DMS114 treated with DMSO at 0.1 percent for 48 hours (cell line): ENCODE data around the gene HNRNPLL.
"Not testable (repeated sequence)": the region's sequence is repeated elsewhere in the genome, so short reads cannot be mapped to it uniquely, and the experiment has no call there.

Source experiments
- DNase-seq: peaks from one replicate; lab custom pipeline; 2025; ENCODE audit not compliant: unreplicated experiment; lab: John Stamatoyannopoulos, UW

The HNRNPLL gene

GRCh38 chr2:38602732-38603401 is at the start of gene HNRNPLL:
HNRNPLL (minus strand) TSS chr2:38602928; CDS start chr2:38602626, 302 bp downstream.
- peak; percentile 91 for DNase-seq

- DNase-seq, result no peak
Measured at GRCh38 chr2:38650717-38651116, 48.0 kb upstream of the HNRNPLL start.

GRCh38 chr2:38650012-38650411 is 47.3 kb upstream of the HNRNPLL start:
- DNase-seq, result no peak

GRCh38 chr2:38649176-38649728 is 46.5 kb upstream of the HNRNPLL start:
- DNase-seq, result no peak

GRCh38 chr2:38648107-38648761 is 45.5 kb upstream of the HNRNPLL start:
- DNase-seq, result no peak

GRCh38 chr2:38643683-38644511 is 41.2 kb upstream of the HNRNPLL start:
- DNase-seq, result not testable (repeated sequence)

GRCh38 chr2:38643021-38643671 is 40.4 kb upstream of the HNRNPLL start:
- no peak for DNase-seq

GRCh38 chr2:38642373-38643017 is 39.8 kb upstream of the HNRNPLL start:
- DNase-seq, result not testable (repeated sequence)

GRCh38 chr2:38636069-38636468 is 33.3 kb upstream of the HNRNPLL start:
- no peak for DNase-seq

GRCh38 chr2:38635139-38635538 is 32.4 kb upstream of the HNRNPLL start:
- DNase-seq, result no peak

GRCh38 chr2:38634684-38635083 is 32.0 kb upstream of the HNRNPLL start:
- DNase-seq, result no peak

- no peak for DNase-seq
Measured at GRCh38 chr2:38633895-38634294, 31.2 kb upstream of the HNRNPLL start.

GRCh38 chr2:38632980-38633379 is 30.3 kb upstream of the HNRNPLL start:
- DNase-seq, result no peak

- DNase-seq, result no peak
Measured at GRCh38 chr2:38631976-38632375, 29.2 kb upstream of the HNRNPLL start.

GRCh38 chr2:38629684-38630083 is 27.0 kb upstream of the HNRNPLL start:
- DNase-seq, result no peak

- no peak for DNase-seq
Measured at GRCh38 chr2:38627391-38627790, 24.7 kb upstream of the HNRNPLL start.

- DNase-seq, result no peak
Measured at GRCh38 chr2:38626326-38627035, 23.8 kb upstream of the HNRNPLL start.

GRCh38 chr2:38622210-38622609 is 19.5 kb upstream of the HNRNPLL start:
- DNase-seq, result no peak

- no peak for DNase-seq
Measured at GRCh38 chr2:38621018-38621417, 18.3 kb upstream of the HNRNPLL start.
